Mononuclear cell (primary cell): ENCODE results near the gene LRRC8D. TPM values are rescaled to one million over a fixed set of nuclear protein-coding genes. Genes with fewer than 3 reads are reported as not detected.

Experiments
- H3K27me3 ChIP-seq: 2 replicates; pipeline ENCODE4 v1.6.0; 2011; ENCODE audit warnings: low read length, control low read depth; ENCODE audit not compliant: insufficient read depth
- H3K4me1 ChIP-seq: 2 replicates; pipeline ENCODE4 v1.5.1; 2011; ENCODE audit warnings: mild to moderate bottlenecking, low read length, control low read depth; ENCODE audit not compliant: insufficient read depth
- H3K4me3 ChIP-seq: 2 replicates; pipeline ENCODE4 v1.5.1; 2011; ENCODE audit warnings: mild to moderate bottlenecking, low read length, moderate library complexity
- H3K9me3 ChIP-seq: 2 replicates; pipeline ENCODE4 v1.5.1; 2011; ENCODE audit warnings: low read depth, mild to moderate bottlenecking, control low read depth, low read length
- total RNA-seq: library from RNA; depleted of rRNA; stranded (reverse); fragments of >200 nt; gene quantifications from one replicate; pipeline ENCODE4 v1.2.3, GENCODE V29; 2012

LRRC8D gene
- total RNA-seq, 1 donor, result 19.6 TPM

GRCh38 chr1:89821322-89822108, 683 bp downstream of the LRRC8D start:
- peaks cover 72% of the 10 kb centered on the region for H3K4me1 ChIP-seq
- H3K4me3 ChIP-seq, result peak overlapping the region; percentile 77
- H3K9me3 ChIP-seq, result no peaks in the 10 kb centered on the region
- no peaks in the 10 kb centered on the region for H3K27me3 ChIP-seq

- Histone ChIP-seq H3K4me3 (peak overlapping the region; percentile 77), H3K9me3 (no peaks in the 10 kb centered on the region), H3K27me3 (no peaks in the 10 kb centered on the region)
Measured at GRCh38 chr1:89822109-89822962, 1.5 kb downstream of the LRRC8D start.

GRCh38 chr1:89822999-89823628, 2.3 kb downstream of the LRRC8D start:
- no peaks in the 10 kb centered on the region for H3K9me3 ChIP-seq
- H3K27me3 ChIP-seq, result no peaks in the 10 kb centered on the region
- peaks cover 62% of the 10 kb centered on the region for H3K4me1 ChIP-seq
- H3K4me3 ChIP-seq, result no peak overlapping the region

More at GRCh38 chr1:89822109-89822962, 1.5 kb downstream of the LRRC8D start:
- peaks cover 66% of the 10 kb centered on the region for H3K4me1 ChIP-seq

GRCh38 chr1:89823679-89824292, 3.0 kb downstream of the LRRC8D start:
- peaks cover 63% of the 10 kb centered on the region for H3K4me1 ChIP-seq
- no peaks in the 10 kb centered on the region for H3K27me3 ChIP-seq
- H3K9me3 ChIP-seq, result no peaks in the 10 kb centered on the region
- H3K4me3 ChIP-seq, result no peak overlapping the region

- Histone ChIP-seq H3K27me3 (no peaks in the 10 kb centered on the region), H3K4me1 (peaks cover 62% of the 10 kb centered on the region), H3K9me3 (no peaks in the 10 kb centered on the region), H3K4me3 (no peak overlapping the region)
Measured at GRCh38 chr1:89826594-89826993, 5.8 kb downstream of the LRRC8D start.

GRCh38 chr1:89827330-89827729, 6.5 kb downstream of the LRRC8D start:
- H3K27me3 ChIP-seq, result no peaks in the 10 kb centered on the region
- peaks cover 63% of the 10 kb centered on the region for H3K4me1 ChIP-seq
- no peaks in the 10 kb centered on the region for H3K9me3 ChIP-seq
- no peak overlapping the region for H3K4me3 ChIP-seq

- Histone ChIP-seq H3K9me3 (no peaks in the 10 kb centered on the region), H3K27me3 (no peaks in the 10 kb centered on the region), H3K4me1 (peaks cover 63% of the 10 kb centered on the region), H3K4me3 (no peak overlapping the region)
Measured at GRCh38 chr1:89827902-89828301, 7.1 kb downstream of the LRRC8D start.

GRCh38 chr1:89829186-89829585, 8.4 kb downstream of the LRRC8D start:
- Histone ChIP-seq H3K9me3 (no peaks in the 10 kb centered on the region), H3K4me3 (no peak overlapping the region), H3K27me3 (no peaks in the 10 kb centered on the region), H3K4me1 (peaks cover 58% of the 10 kb centered on the region)

GRCh38 chr1:89831462-89832120, 10.8 kb downstream of the LRRC8D start:
- no peaks in the 10 kb centered on the region for H3K9me3 ChIP-seq
- H3K4me1 ChIP-seq, result peaks cover 46% of the 10 kb centered on the region
- H3K4me3 ChIP-seq, result no peak overlapping the region
- H3K27me3 ChIP-seq, result no peaks in the 10 kb centered on the region

- Histone ChIP-seq H3K4me1 (peaks cover 50% of the 10 kb centered on the region), H3K4me3 (no peak overlapping the region), H3K9me3 (no peaks in the 10 kb centered on the region), H3K27me3 (no peaks in the 10 kb centered on the region)
Measured at GRCh38 chr1:89832496-89833127, 11.8 kb downstream of the LRRC8D start.

GRCh38 chr1:89833183-89834082, 12.6 kb downstream of the LRRC8D start:
- Histone ChIP-seq H3K9me3 (no peaks in the 10 kb centered on the region), H3K4me3 (no peak overlapping the region), H3K4me1 (peaks cover 44% of the 10 kb centered on the region), H3K27me3 (no peaks in the 10 kb centered on the region)

- Histone ChIP-seq H3K4me3 (no peak overlapping the region), H3K9me3 (no peaks in the 10 kb centered on the region), H3K27me3 (no peaks in the 10 kb centered on the region), H3K4me1 (peaks cover 44% of the 10 kb centered on the region)
Measured at GRCh38 chr1:89834083-89834704, 13.4 kb downstream of the LRRC8D start.
